Inflammatory macrophage treated with lipopolysaccharide for 4 hours (primary cell): Measurements from ENCODE around the gene ZKSCAN1.

Experiments used
- DNase-seq: peaks from one replicate; pipeline ENCODE4 v3.0.0-alpha.2; 2020

Gene ZKSCAN1

DNA sequence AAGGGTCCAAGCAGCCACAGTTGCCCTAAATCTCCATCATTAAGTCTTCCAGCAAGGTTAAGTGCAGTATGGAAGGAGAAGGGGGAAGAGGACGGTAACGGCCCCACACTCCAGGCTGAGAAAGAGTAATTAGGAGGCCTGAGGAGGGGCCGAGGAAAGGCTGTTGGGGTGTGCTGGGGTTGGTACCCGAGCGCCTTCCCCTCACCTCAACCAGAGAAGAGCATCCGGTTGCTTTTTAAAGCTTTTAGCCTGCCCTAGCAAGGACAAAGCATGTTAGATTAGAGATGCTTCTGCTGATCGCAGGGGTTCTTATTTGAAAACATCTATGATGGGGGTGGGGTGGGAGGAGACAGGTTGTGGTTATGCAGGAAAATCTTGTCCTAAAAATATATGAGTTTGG lies 25.2 kb downstream of the ZKSCAN1 start:
- no peak for DNase-seq

DNA sequence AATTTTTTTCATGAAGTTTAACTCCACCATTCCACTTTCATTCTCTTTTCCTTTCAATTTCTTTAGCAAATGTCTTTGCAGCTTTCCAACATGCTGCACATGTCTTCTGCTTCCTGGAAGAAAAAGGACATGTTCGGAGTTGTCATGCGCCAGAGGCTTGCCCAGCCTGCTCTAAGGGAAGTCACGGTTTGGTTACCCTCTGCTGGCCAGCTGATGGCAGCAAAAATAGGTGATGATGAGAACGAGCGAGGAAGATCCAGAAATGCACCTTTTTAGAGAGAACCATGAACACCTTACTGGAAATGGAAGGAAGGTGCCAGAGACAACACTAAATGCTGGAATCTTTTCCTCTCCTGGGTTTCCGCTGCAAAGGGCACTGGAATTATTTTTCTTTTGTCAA lies 29.3 kb downstream of the ZKSCAN1 start:
- peak; percentile 55 for DNase-seq

- no peak for DNase-seq
Observed at GRCh38 chr7:100048680-100049079, 33.3 kb downstream of the ZKSCAN1 start.

- DNase-seq = peak; percentile 81
Observed at GRCh38 chr7:100049441-100050291, 34.3 kb downstream of the ZKSCAN1 start, which contains the start of gene ZSCAN21. TSS of gene ZSCAN21 (plus strand) at chr7:100049774. CDS start at chr7:100057007, 7,233 bp downstream.

- no peak for DNase-seq
Observed at GRCh38 chr7:100051611-100052010, 36.2 kb downstream of the ZKSCAN1 start.

DNA sequence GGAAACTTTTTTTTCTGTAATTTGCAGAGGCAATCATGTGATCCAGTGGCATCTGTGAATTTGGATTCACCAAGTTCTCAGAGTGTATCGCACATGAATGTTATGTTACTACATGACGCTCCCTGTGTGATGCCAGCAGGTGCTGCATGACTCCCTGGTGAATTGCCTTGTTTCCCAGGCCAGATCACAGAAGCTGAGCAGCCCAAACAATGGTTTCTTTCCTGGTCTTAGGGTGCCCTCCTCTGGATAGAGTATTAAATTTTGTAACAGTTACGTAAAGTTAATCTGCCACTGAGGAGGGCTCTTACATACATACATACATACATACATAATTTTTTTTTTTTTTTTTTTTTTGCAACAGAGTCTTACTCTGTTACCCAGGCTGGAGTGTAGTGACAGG lies 37.8 kb downstream of the ZKSCAN1 start:
- peak; percentile 61 for DNase-seq

- no peak for DNase-seq
Observed at GRCh38 chr7:100057006-100057405, 41.6 kb downstream of the ZKSCAN1 start.

DNA sequence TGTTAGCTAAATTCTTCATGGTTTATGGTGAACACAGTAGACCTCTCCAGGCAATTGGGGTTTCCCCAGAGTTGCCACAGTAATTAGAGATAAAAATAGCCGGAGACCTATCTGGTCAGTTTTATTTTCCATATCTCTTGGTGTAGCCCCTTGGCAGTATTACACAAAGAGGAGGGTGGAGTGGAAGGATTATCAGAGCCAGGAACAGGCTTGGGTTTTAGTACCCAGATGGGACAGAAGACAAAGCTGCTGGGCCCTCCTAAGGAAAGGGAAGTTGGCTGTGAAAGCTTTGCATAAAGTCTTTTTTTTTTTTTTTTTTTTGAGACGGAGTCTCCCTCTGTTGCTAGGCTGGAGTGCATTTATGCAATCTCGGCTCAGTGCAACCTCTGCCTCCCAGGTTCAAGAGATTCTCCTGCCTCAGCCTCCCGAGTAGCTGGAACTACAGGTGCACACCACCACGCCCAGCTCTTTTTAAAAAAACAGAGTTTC lies 43.9 kb downstream of the ZKSCAN1 start:
- peak; percentile 2 for DNase-seq

DNA sequence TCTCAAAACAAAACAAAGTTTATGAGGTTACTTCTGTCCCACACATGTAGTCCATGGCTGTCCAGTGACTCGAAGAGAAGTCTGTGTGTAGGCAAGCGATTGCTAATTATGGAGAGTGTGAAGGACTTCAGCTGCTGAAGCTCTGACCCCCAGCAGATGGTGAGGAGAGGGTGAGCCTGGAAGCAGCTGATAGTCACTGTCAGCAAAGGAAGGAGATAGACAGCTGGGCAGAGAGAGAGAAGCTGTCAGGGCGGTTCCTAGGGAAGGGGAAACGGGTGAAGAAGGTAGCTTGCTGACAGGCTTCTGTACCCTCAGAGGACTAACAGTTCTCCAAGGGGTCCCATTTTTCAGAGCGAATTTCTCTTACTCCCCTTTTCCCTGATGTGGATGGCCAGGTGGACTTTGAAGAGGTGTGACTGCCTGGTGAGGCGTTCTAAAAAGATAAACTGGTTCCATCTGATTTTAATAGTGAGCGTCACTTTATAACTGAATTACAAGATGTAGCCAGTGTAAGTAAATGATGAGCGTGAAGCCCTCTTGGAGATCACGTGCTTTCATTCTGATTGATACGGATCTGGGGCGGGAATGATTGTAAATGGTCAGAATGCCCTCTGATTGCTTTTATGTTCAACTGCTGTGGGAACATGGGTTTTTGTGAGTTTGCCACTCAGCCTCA lies 46.3 kb downstream of the ZKSCAN1 start:
- no peak for DNase-seq

GRCh38 chr7:100063376-100063775 lies 48.0 kb downstream of the ZKSCAN1 start:
- DNase-seq = no peak

- DNase-seq = no peak
Observed at GRCh38 chr7:100064162-100064561, 48.8 kb downstream of the ZKSCAN1 start.

- DNase-seq = no peak
Observed at GRCh38 chr7:100065452-100066186, 50.2 kb downstream of the ZKSCAN1 start.

DNA sequence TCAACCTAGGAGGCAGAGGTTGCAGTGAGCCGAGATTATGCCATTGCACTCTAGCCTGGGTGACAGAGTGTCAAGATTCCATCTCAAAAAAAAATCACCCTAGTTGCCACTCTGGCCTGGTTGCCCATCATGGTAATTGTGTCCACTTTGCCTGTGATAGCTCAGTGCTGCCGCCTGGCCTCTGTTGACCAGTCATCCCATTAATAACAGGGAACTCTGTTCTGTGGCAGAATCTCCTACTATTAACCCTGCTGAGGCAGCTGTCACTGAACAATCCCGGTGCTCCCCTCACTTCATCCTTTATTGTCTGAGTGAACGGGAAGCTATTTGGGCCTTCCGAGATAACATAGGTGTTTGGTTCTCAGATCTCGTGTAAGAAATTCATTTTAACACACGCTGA lies 51.6 kb downstream of the ZKSCAN1 start:
- no peak for DNase-seq

DNA sequence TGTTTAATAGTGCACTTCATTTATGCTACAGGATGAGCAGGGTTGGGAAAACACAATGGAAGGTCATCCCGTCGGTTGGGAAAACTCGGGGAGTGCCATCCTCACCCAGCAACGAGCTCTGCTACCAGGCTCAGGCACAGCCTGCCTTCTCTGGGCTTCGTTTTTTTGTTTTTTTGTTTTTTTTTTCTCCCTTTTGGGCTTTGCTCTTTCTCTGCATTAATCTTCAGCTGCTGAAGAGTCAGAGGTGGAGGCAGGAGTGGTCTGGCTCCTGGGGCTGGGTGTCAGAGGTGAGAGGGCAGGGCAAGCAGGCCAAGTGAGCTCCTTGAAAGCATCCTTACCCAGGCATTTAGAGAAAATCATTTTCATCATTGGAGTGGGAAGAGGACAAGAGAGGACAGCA lies 54.6 kb downstream of the ZKSCAN1 start:
- no peak for DNase-seq

DNA sequence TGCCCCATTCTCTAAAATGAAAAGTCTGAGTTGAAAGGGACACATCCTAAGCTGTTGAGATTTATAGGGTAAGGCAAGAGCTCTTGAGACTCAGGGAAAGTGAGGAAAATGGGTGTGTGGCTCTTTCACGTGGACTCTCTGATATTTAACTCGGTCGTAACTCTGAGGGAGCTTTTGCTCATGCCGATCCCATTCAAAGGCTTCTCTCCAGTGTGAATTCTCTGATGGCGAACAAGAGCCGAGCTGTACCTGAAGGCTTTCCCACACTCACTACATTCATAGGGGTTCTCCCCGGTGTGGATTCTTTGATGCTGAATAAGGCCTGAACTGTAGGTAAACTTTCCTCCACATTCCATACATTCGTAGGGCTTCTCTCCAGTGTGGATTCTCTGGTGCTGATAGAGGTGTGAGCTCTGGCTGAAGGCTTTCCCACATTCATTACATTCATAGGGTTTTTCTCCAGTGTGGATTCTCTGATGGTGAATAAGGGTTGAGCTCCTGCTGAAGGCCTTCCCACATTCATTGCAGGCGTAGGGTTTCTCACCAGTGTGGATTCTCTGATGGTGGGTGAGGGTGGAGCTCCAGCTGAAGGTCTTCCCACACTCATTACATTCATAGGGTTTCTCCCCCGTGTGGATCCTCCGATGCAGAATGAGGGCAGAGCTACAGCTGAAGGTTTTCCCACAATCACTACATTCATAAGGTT lies 55.8 kb downstream of the ZKSCAN1 start:
- no peak for DNase-seq

DNA sequence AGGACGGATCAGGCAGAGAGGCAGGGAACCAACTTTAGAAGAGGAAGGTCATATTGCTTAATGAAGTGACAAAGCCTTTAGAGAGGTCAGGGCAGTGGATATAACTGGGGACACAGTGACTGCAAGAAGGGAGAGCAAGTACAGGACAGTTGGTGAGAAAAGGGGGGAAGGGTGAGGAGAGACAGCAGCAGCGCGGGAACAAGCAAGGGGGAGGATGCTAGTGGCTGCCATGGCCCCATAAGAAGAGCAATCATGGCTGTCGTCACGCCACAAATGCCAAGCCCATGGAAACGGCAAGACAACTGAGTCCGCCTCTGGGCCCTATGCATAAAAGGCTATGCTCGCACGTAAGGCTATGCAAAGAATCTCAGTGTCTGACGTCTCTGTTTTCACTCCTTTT lies 57.1 kb downstream of the ZKSCAN1 start:
- DNase-seq = no peak

DNA sequence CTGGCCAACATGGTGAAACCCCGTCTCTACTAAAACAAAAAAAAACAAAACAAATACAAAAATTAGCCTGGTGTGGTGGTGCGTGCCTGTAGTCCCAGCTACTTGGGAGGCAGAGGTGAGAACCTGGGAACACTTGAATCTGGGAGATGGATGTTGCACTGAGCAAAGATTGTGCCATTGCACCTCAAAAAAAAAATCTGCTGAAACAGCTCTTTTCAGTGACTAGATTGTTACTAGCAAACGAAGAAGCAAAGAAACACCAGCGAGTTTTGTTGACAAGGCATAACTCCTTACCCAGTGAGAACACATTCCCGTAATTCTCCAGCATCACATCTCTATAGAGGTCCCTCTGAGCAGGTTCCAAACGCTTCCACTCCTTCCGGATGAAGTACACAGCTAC lies 59.4 kb downstream of the ZKSCAN1 start:
- no peak for DNase-seq

- DNase-seq = no peak
Observed at GRCh38 chr7:100075418-100075817, 60.0 kb downstream of the ZKSCAN1 start.

- DNase-seq = no peak
Observed at GRCh38 chr7:100077205-100077604, 61.8 kb downstream of the ZKSCAN1 start.

DNA sequence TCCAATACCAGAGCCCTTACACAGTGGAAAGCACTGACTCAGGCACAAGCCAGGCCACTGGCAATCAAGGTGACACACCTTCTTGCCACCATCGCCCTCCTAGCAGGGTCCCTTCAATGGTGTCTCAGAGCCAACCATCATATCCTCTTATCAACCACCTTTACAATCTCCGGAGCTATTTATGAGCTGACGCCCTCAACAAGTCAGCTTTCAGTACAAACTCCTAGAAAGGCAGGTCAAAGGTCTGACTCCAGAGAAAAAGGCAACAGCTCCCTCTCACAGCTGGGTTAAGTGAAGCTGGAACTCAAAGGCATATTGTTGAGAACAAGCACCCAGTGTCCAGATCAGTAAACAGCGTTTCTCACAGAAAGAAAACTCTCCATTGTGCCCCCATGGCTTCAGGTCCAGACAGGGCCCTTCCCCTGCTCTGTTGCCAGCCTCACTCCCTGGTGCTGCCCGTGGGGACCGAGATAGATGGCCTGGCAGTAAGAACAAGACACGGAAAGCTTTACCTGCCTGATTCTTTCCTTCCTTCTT lies 63.7 kb downstream of the ZKSCAN1 start:
- no peak for DNase-seq

DNA sequence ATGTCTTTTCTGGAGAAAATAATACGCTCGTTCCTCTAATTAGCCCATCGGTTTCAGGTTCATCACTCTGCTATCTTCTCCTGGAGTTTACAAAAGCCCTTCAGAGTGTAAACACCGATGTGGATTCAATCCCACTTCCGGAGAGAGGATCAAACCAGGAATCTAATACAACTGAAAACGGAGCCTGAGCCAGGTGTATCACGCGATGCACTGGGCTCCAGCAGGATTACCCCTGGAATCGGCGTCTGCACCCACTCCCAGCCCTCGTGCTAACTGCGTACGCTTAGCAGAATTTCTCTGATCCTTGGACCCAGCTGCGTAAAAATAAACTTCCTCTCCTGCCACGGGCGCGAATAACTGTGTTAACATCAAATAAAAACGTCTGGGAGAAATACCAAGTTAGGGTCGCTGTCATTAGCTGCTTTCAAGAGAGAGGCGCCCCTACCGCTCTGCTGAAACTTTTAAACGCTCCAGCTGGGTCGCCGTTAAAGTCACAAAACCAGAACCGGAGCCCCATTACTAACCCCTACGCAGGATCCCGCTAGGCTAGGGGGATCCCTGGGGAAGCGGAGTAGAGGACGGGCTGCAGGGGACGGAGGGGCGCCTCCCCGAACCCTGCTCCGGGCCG lies 65.6 kb downstream of the ZKSCAN1 start:
- DNase-seq = peak; percentile 19

GRCh38 chr7:100081535-100082102 lies 66.2 kb downstream of the ZKSCAN1 start, which contains the start of gene ZNF3:
TSS of gene ZNF3 (minus strand) at chr7:100081723. CDS start at chr7:100077357, 4,366 bp downstream.
- DNase-seq = peak; percentile 99
